Keratinocyte (primary cell): ENCODE measurements around the gene DEFB132.

ENCODE experiments used
- EZH2 ChIP-seq: IDR thresholded peaks from one replicate; pipeline ENCODE4 v1.6.1; 2012; ENCODE audit warnings: inconsistent platforms, mild to moderate bottlenecking, low read length, moderate library complexity
- TF ChIP-seq, protein P1 (sequence below), 3 experiments: IDR thresholded peaks in 1 of 3; conservative IDR thresholded peaks in 1 of 3; optimal IDR thresholded peaks in 1 of 3; 2 replicates in 2 of 3; 3 replicates in 1 of 3; pipeline versions ENCODE3 to v1.5.1; 2011; ENCODE audit warnings: low read length in 3 of 3, mild to moderate bottlenecking in 3 of 3, moderate library complexity in 2 of 3, control low read depth in 1 of 3, inconsistent platforms in 1 of 3; ENCODE audit not compliant: insufficient read depth in 2 of 3; ENCODE audit errors: extremely low read depth in 1 of 3

DNA sequence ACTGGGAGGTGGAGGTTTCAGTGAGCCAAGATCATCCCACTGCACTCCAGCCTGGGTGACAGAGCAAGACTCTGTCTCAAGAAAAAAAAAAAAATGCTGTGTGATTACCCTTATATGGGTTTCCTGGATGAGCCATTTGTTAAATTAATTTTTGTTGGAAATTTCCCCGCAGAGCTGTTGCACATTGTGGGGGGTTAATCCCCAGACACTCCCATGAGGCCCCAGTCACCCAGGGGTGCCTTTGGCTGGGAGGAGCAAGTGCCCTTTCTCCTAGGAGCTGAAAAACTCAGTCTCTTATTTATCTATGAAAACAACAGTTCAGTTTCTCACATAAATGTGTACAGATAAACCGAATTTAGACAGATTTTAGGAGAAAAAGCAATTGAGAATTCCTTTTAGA, 4.7 kb upstream of the DEFB132 start:
- TF ChIP-seq, protein P1, sequence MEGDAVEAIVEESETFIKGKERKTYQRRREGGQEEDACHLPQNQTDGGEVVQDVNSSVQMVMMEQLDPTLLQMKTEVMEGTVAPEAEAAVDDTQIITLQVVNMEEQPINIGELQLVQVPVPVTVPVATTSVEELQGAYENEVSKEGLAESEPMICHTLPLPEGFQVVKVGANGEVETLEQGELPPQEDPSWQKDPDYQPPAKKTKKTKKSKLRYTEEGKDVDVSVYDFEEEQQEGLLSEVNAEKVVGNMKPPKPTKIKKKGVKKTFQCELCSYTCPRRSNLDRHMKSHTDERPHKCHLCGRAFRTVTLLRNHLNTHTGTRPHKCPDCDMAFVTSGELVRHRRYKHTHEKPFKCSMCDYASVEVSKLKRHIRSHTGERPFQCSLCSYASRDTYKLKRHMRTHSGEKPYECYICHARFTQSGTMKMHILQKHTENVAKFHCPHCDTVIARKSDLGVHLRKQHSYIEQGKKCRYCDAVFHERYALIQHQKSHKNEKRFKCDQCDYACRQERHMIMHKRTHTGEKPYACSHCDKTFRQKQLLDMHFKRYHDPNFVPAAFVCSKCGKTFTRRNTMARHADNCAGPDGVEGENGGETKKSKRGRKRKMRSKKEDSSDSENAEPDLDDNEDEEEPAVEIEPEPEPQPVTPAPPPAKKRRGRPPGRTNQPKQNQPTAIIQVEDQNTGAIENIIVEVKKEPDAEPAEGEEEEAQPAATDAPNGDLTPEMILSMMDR (optimal IDR thresholded peaks at IDR 0.05 in 1 of 3, IDR thresholded peaks at IDR 0.05 in 1 of 3, conservative IDR thresholded peaks at IDR 0.05 in 1 of 3; ENCODE audit: extremely low read depth in 1 of 3, insufficient read depth in 2 of 3, low read length in 3 of 3) = no peak
- TF ChIP-seq EZH2 = no peak
